Measurements from ENCODE around the gene SH3TC1. TPM values are rescaled to one million over a fixed set of nuclear protein-coding genes. Genes with fewer than 3 reads are reported as not detected.

SH3TC1 gene
- total RNA-seq, 1 donor from 2014 or later, result 0.94 TPM

DNA sequence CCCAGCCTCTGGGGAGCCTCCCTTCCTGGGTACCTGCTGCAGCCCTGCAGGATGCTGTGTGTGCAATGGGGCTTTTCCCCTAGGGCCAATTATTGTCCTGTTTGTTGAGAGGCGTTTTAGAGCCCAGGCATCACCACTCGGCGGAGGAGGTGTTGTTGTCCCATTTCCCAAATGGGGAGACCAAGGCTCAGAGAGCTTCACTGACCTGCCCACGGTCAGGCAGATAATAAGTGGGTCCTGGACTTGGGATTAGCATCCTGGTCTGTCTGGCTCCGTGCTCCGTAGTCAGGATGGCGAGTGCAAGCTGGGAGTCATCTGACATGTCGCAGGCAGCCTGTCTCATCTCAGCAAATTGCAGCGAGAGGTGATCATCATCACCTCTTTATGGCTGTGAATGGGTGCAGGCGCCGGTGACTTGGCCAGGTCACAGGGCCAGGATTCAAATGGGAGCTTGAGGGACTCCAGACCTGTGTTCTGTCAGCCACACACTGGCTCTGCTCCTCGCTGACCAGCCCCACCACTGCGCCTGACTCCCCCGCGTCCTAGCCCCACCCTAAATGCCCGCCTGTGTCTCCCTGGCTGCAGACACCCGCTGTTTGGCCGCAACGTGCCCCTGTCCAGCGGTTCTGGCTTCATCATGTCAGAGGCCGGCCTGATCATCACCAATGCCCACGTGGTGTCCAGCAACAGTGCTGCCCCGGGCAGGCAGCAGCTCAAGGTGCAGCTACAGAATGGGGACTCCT, 87.1 kb downstream of the SH3TC1 start:
- no peak for DNase-seq (ENCODE audit: low read depth)

DNA sequence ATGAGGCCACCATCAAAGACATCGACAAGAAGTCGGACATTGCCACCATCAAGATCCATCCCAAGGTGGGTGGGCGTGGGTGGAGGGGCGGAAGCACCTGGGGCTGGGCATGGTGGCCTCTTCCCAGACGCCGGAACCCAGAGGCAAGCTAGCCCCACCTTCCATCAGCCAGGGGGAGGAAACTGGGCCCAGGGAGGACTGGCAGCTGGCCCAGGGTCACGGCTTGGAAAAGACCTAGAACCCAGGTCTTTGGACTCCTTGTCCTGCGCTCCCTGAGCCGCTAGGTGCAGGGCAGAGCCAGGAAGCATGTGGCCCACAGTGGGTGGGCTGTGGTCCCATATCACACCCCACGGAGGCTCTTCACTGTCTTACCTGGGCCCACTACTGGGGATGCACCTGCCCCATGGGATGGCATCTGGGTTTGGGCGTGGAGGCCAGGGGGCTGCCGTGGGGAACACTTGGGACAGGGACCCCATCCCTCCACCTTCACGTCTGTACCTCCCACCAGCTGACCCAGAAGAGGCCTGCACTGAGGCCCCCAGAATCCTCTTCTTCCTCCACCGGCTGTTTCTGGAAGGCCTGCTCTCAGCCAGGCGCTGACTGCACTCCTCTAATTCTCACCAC, 87.7 kb downstream of the SH3TC1 start:
- DNase-seq (ENCODE audit: low read depth), result no peak

DNA sequence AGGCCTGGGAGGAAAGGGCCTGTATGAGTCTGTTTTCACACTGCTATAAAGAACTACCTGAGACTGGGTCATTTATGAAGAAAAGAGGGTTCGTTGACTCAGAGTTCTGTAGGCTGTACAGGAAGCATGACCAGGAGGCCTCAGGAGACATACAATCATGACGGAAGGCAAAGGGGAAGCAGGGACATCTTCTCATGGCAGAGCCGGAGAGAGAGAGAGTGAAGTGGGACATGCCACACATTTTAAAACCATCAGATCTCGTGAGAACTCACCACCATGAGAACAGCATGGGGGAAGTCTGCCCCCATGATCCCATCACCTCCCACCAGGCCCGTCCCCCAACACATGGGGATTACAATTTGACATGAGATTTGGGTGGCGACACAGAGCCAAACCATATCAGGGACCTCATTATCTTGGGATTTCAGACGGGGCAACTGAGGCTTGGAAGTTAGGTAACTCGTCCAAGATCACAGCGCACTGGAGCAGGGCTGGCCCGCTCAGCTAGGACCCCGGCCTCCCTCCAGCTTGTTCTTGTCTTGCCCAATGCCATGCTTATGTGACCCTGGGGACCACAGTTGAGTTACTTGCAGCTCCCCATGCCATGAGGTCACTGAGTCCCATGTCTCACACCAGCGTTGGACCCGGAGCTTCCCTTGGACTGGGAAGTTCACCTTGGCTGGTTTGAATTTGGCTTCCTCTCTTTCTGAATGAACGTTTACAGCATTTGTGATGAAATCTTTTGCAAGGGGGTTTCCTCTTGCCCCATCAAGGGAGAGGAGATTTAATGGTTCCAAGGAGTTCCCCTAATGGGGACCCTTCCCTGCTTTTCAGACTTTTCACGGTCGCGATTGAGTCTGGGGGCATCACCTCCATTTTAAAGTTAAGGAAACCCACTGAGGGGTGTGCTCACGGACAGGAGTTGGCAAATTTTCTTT, 88.5 kb downstream of the SH3TC1 start:
- DNase-seq (ENCODE audit: low read depth), result no peak

DNA sequence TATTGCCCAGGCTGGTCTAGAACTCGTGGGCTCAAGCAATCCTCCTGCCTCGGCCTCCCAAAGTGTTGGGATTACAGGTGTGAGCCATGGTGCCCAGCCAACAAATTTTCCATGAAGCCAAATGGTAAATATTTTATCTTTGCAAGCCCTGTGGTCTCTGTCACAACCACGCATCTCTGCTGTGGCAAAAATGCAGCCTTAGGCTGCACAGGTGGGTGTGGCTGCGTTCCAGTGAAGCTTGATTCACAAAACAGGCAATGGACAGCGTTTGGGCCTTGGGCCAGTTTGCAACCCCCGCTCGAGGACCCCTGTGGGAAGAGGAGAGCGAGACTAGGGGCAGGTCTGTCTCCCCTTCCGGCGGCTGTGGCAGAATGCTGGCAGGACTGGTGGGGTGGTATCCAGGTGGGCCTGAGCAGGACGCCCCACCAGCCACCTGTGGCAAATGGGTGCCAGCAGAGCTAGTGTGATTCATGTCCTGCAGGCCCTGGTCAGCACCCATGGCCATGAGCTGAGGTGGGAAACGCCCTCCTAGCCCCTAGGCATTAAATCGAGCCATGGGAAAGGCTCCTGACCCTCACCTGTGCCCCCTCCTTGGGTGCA, 90.2 kb downstream of the SH3TC1 start:
- DNase-seq (ENCODE audit: low read depth), result no peak

DNA sequence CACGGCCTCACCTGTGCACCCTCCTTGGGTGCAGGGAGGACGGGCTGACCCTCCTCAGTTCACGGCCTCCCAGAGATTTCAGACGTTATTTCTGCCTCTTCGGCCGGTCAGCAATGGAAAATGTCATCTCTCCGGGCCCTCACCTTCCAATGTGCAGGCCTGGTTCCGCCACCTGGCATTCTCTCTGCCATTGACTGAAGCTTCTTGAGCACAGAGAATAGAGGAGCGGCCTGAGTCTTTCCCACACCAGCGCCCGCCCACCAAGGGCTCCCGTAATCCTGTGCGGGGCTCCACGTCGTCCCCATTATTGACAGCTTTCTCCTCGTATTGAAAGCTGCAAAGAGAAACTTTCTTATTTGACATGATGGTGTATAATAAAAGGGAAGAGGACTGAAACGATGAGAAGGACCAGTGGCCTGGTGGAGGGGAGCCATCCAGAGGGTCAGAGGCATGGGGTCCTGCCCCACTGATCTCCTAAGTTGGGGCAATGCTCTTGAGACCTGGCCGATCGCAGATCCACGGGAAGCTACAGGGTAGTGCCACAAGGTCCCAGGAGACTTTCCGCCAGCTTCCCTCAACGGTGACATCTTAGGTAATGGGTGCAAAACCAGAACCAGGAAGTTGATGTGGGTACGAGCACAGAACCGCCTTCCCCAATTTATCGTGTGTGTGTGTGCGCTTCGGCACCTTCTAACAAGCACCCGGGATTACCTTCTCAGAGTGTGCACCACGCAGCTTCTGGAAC, 91.0 kb downstream of the SH3TC1 start:
- DNase-seq (ENCODE audit: low read depth), result no peak

DNA sequence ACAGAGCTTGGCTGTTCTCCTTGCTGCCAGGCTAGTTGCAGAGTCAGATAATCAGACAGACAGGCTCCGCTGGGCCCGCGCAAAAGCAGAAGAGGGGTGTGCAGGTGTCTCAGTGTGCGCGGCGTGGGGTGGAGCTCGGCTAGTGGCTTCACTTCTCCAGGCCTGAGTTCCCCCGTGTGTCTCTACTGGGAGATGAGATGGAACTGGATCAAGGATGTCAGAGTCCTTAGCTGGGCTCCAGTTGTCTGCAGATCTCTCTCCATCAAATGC, 91.5 kb downstream of the SH3TC1 start:
- DNase-seq (ENCODE audit: low read depth), result no peak

Other genes starting within 250 kb of the SH3TC1 start
- 4.0 and 5.6 TPM in 2 replicates for gene ABLIM2, start 40.5 kb upstream of the SH3TC1 start, total RNA-seq
- gene HTRA3, start 70.5 kb downstream of the SH3TC1 start, total RNA-seq, result 35.0 and 49.3 TPM in 2 replicates
- gene ACOX3, start 241.4 kb downstream of the SH3TC1 start, total RNA-seq, result 24.7 and 31.7 TPM in 2 replicates
- gene TRMT44, start 241.5 kb downstream of the SH3TC1 start, total RNA-seq, result 20.1 and 23.9 TPM in 2 replicates